ENCODE results near the gene NFKBIE.

Gene NFKBIE

GRCh38 chr6:44275271-44275748 is 10.0 kb upstream of the NFKBIE start:
- 85% methylated on average over 51 of the region's 59 CpGs for WGBS (ENCODE audit: insufficient coverage)
- no peak for DNase-seq
- H3K27me3 ChIP-seq (replicated peaks in 2 of 5; ENCODE audit: control insufficient read depth in 4 of 5, insufficient read depth in 5 of 5, low read length in 4 of 5): peaks cover 0 to 81% (median 42%) of the 10 kb centered on the region in 5 experiments
- peaks cover 0 to 17% (median 8%) of the 10 kb centered on the region in 4 experiments for H3K4me1 ChIP-seq (ENCODE audit: control extremely low read depth in 1 of 4, control insufficient read depth in 4 of 4, insufficient read depth in 4 of 4, low read length in 3 of 4)
- ChIA-PET CTCF (interaction anchor here (0.9 to 11.0 kb wide), 2 partner anchors 28 to 38 kb away, joined by 4 to 202 read pairs; partner anchors contain the start of gene AARS2), POLR2A (no interaction called here)
- peak overlapping the region in 2 of 7 experiments; percentile 52 to 61 for H3K4me3 ChIP-seq (ENCODE audit: control insufficient read depth in 1 of 7, extremely low read depth in 1 of 7, insufficient read depth in 4 of 7, low read depth in 2 of 7, low read length in 6 of 7)
- H3K9me3 ChIP-seq (ENCODE audit: control extremely low read depth in 1 of 5, control insufficient read depth in 4 of 5, insufficient read depth in 2 of 5, low read depth in 1 of 5, low read length in 4 of 5): peaks cover 0 to 4% (median 0%) of the 10 kb centered on the region in 5 experiments
- H3K27ac ChIP-seq (ENCODE audit: insufficient read depth in 1 of 2, low read depth in 1 of 2, low read length in 2 of 2, poor library complexity in 1 of 2, severe bottlenecking in 2 of 2): no peak overlapping the region
- H3K36me3 ChIP-seq (ENCODE audit: control insufficient read depth in 4 of 4, insufficient read depth in 4 of 4, low read length in 3 of 4): no peaks in the 10 kb centered on the region

DNA sequence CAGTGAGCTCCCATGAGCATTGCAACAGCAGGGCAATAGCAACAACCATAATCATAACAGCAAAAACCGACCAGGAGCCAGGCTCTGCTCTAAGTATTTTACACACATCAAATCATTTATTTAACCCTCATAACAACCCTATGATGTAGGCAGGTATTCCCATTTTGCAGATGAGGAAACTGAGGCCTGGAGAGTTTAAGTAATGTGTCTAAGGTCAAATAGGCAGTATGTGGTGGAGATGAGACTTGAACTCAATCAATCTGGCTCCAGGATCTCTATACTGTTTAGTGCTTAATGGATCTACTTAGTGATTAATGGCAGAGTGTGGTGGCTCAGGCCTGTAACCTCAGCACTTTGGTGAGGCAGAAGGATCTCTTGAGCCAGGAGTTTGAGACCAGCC is 8.3 kb upstream of the NFKBIE start:
- DNase-seq: no peak
- no CpG with 5 or more reads among the region's 1 CpG for WGBS (ENCODE audit: insufficient coverage)
- Histone ChIP-seq H3K4me3 (ENCODE audit: control insufficient read depth in 1 of 7, extremely low read depth in 1 of 7, insufficient read depth in 4 of 7, low read depth in 2 of 7, low read length in 6 of 7) (no peak overlapping the region), H3K36me3 (ENCODE audit: control insufficient read depth in 4 of 4, insufficient read depth in 4 of 4, low read length in 3 of 4) (no peaks in the 10 kb centered on the region), H3K9me3 (ENCODE audit: control extremely low read depth in 1 of 5, control insufficient read depth in 4 of 5, insufficient read depth in 2 of 5, low read depth in 1 of 5, low read length in 4 of 5) (peaks cover 0 to 4% (median 0%) of the 10 kb centered on the region in 5 experiments), H3K4me1 (ENCODE audit: control extremely low read depth in 1 of 4, control insufficient read depth in 4 of 4, insufficient read depth in 4 of 4, low read length in 3 of 4) (peaks cover 0 to 21% (median 10%) of the 10 kb centered on the region in 4 experiments), H3K27ac (ENCODE audit: insufficient read depth in 1 of 2, low read depth in 1 of 2, low read length in 2 of 2, poor library complexity in 1 of 2, severe bottlenecking in 2 of 2) (no peak overlapping the region), H3K27me3 (replicated peaks in 2 of 5; ENCODE audit: control insufficient read depth in 4 of 5, insufficient read depth in 5 of 5, low read length in 4 of 5) (peaks cover 3 to 89% (median 49%) of the 10 kb centered on the region in 5 experiments)
- ChIA-PET POLR2A (no interaction called here), CTCF (interaction anchor here (1.0 to 11.0 kb wide), 3 partner anchors 30 to 62 kb away, joined by 3 to 202 read pairs (median 3); no protein-coding TSS in a partner anchor)

GRCh38 chr6:44272999-44273566 is 7.7 kb upstream of the NFKBIE start:
- POLR2A ChIA-PET: no interaction called here
- peaks cover 0 to 21% (median 10%) of the 10 kb centered on the region in 4 experiments for H3K4me1 ChIP-seq (ENCODE audit: control extremely low read depth in 1 of 4, control insufficient read depth in 4 of 4, insufficient read depth in 4 of 4, low read length in 3 of 4)
- H3K36me3 ChIP-seq (ENCODE audit: control insufficient read depth in 4 of 4, insufficient read depth in 4 of 4, low read length in 3 of 4): no peaks in the 10 kb centered on the region
- H3K27ac ChIP-seq (ENCODE audit: insufficient read depth in 1 of 2, low read depth in 1 of 2, low read length in 2 of 2, poor library complexity in 1 of 2, severe bottlenecking in 2 of 2): no peak overlapping the region
- no peak for DNase-seq
- H3K4me3 ChIP-seq (ENCODE audit: control insufficient read depth in 1 of 7, extremely low read depth in 1 of 7, insufficient read depth in 4 of 7, low read depth in 2 of 7, low read length in 6 of 7): no peak overlapping the region
- CTCF ChIA-PET: interaction anchor here (1.1 to 11.0 kb wide), 2 partner anchors 31 to 63 kb away, joined by 3 to 202 read pairs; no protein-coding TSS in a partner anchor
- 93% methylated on average over 20 of the region's 23 CpGs for WGBS (ENCODE audit: insufficient coverage)
- peaks cover 0 to 4% (median 0%) of the 10 kb centered on the region in 5 experiments for H3K9me3 ChIP-seq (ENCODE audit: control extremely low read depth in 1 of 5, control insufficient read depth in 4 of 5, insufficient read depth in 2 of 5, low read depth in 1 of 5, low read length in 4 of 5)
- peaks cover 3 to 88% (median 49%) of the 10 kb centered on the region in 5 experiments for H3K27me3 ChIP-seq (replicated peaks in 2 of 5; ENCODE audit: control insufficient read depth in 4 of 5, insufficient read depth in 5 of 5, low read length in 4 of 5)

DNA sequence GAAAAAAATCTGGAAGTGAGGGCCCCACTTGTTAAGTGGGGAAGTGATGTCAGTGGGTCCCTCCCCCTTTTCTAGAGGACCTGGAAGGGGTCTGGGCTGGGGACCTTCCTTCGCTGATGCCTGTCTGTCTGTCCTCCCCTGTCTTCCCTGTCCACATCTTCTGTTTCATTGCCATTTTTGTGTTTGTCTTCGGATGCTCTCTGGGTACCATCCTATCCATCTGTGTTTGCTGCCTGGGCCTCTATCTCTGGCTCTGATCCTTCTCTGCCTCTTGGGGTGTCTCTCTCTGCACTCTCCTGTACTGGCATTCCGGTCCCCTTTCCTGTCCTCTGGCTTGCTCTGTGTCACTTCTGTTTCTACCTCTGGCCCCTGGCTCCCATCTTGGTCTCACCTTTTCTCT is 7.2 kb upstream of the NFKBIE start:
- WGBS (ENCODE audit: insufficient coverage): 92% methylated on average over 3 of the region's 3 CpGs
- H3K4me1 ChIP-seq (ENCODE audit: control extremely low read depth in 1 of 4, control insufficient read depth in 4 of 4, insufficient read depth in 4 of 4, low read length in 3 of 4): peaks cover 0 to 21% (median 10%) of the 10 kb centered on the region in 4 experiments
- ChIA-PET CTCF (interaction anchor here (11.0 kb wide), 1 partner anchor 31 kb away, joined by 202 read pairs; no protein-coding TSS in a partner anchor), POLR2A (no interaction called here)
- H3K27me3 ChIP-seq (replicated peaks in 2 of 5; ENCODE audit: control insufficient read depth in 4 of 5, insufficient read depth in 5 of 5, low read length in 4 of 5): peaks cover 3 to 83% (median 46%) of the 10 kb centered on the region in 5 experiments
- H3K4me3 ChIP-seq (ENCODE audit: control insufficient read depth in 1 of 7, extremely low read depth in 1 of 7, insufficient read depth in 4 of 7, low read depth in 2 of 7, low read length in 6 of 7): no peak overlapping the region
- no peak overlapping the region for H3K27ac ChIP-seq (ENCODE audit: insufficient read depth in 1 of 2, low read depth in 1 of 2, low read length in 2 of 2, poor library complexity in 1 of 2, severe bottlenecking in 2 of 2)
- no peaks in the 10 kb centered on the region for H3K36me3 ChIP-seq (ENCODE audit: control insufficient read depth in 4 of 4, insufficient read depth in 4 of 4, low read length in 3 of 4)
- H3K9me3 ChIP-seq (ENCODE audit: control extremely low read depth in 1 of 5, control insufficient read depth in 4 of 5, insufficient read depth in 2 of 5, low read depth in 1 of 5, low read length in 4 of 5): peaks cover 0 to 4% (median 0%) of the 10 kb centered on the region in 5 experiments
- no peak for DNase-seq

GRCh38 chr6:44271914-44272313 is 6.6 kb upstream of the NFKBIE start:
- Histone ChIP-seq H3K27ac (ENCODE audit: insufficient read depth in 1 of 2, low read depth in 1 of 2, low read length in 2 of 2, poor library complexity in 1 of 2, severe bottlenecking in 2 of 2) (no peak overlapping the region), H3K4me3 (ENCODE audit: control insufficient read depth in 1 of 7, extremely low read depth in 1 of 7, insufficient read depth in 4 of 7, low read depth in 2 of 7, low read length in 6 of 7) (no peak overlapping the region), H3K36me3 (ENCODE audit: control insufficient read depth in 4 of 4, insufficient read depth in 4 of 4, low read length in 3 of 4) (no peaks in the 10 kb centered on the region), H3K27me3 (replicated peaks in 2 of 5; ENCODE audit: control insufficient read depth in 4 of 5, insufficient read depth in 5 of 5, low read length in 4 of 5) (peaks cover 3 to 77% (median 40%) of the 10 kb centered on the region in 5 experiments), H3K4me1 (ENCODE audit: control extremely low read depth in 1 of 4, control insufficient read depth in 4 of 4, insufficient read depth in 4 of 4, low read length in 3 of 4) (peaks cover 0 to 21% (median 10%) of the 10 kb centered on the region in 4 experiments), H3K9me3 (ENCODE audit: control extremely low read depth in 1 of 5, control insufficient read depth in 4 of 5, insufficient read depth in 2 of 5, low read depth in 1 of 5, low read length in 4 of 5) (peaks cover 0 to 4% (median 0%) of the 10 kb centered on the region in 5 experiments)
- no peak for DNase-seq
- CTCF ChIA-PET: interaction anchor here (0.7 to 11.0 kb wide), 2 partner anchors 32 to 64 kb away, joined by 3 to 202 read pairs; no protein-coding TSS in a partner anchor
- POLR2A ChIA-PET: no interaction called here
- 93% methylated on average over 2 of the region's 3 CpGs for WGBS (ENCODE audit: insufficient coverage)

DNA sequence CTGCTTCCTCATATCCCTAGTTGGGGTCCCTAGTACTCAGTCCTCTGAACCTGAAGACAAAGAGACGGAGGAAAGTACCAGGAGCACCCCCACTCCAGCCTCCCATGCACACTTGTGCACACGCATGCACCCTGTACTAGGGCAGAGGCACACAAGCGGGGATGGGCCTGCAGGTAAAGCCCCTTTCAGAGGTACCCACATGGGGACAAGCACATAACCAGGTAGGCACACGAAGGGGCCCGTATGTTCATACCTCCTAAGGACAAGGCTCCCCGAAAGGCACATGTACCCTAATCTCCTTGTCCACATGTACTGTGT is 6.0 kb upstream of the NFKBIE start:
- CTCF ChIA-PET: interaction anchor here (0.7 to 11.0 kb wide), 2 partner anchors 32 to 65 kb away, joined by 3 to 202 read pairs; no protein-coding TSS in a partner anchor
- peaks cover 3 to 71% (median 39%) of the 10 kb centered on the region in 5 experiments for H3K27me3 ChIP-seq (replicated peaks in 2 of 5; ENCODE audit: control insufficient read depth in 4 of 5, insufficient read depth in 5 of 5, low read length in 4 of 5)

More for the DNA sequence above, 6.0 kb upstream of the NFKBIE start:
- no peak for DNase-seq
- WGBS (ENCODE audit: insufficient coverage): 92% methylated on average over 6 of the region's 6 CpGs
- no peak overlapping the region for H3K27ac ChIP-seq (ENCODE audit: insufficient read depth in 1 of 2, low read depth in 1 of 2, low read length in 2 of 2, poor library complexity in 1 of 2, severe bottlenecking in 2 of 2)
- peaks cover 0 to 4% (median 0%) of the 10 kb centered on the region in 5 experiments for H3K9me3 ChIP-seq (ENCODE audit: control extremely low read depth in 1 of 5, control insufficient read depth in 4 of 5, insufficient read depth in 2 of 5, low read depth in 1 of 5, low read length in 4 of 5)
- H3K36me3 ChIP-seq (ENCODE audit: control insufficient read depth in 4 of 4, insufficient read depth in 4 of 4, low read length in 3 of 4): no peaks in the 10 kb centered on the region
- peaks cover 0 to 19% (median 11%) of the 10 kb centered on the region in 4 experiments for H3K4me1 ChIP-seq (ENCODE audit: control extremely low read depth in 1 of 4, control insufficient read depth in 4 of 4, insufficient read depth in 4 of 4, low read length in 3 of 4)
- H3K4me3 ChIP-seq (ENCODE audit: control insufficient read depth in 1 of 7, extremely low read depth in 1 of 7, insufficient read depth in 4 of 7, low read depth in 2 of 7, low read length in 6 of 7): peak overlapping the region in 1 of 7 experiments; percentile 55
- POLR2A ChIA-PET: no interaction called here

Data from common myeloid progenitor, CD34-positive (primary cell).